SK-N-SH (cell line): ENCODE results near the gene PRR19. TPM values are rescaled to one million over a fixed set of nuclear protein-coding genes. Genes with fewer than 3 reads are reported as not detected.

ENCODE experiments used
- CTCF ChIA-PET: fragments of 300-600, 350-600 bp; formaldehyde crosslinking; extraction: SDS; loops from one replicate; lab custom pipeline; 2021; lab: Yijun Ruan, JAX
- POLR2A ChIA-PET: fragments of 350-600 bp; sonication (Branson Sonifier 250); formaldehyde crosslinking; extraction: SDS; loops from one replicate; lab custom pipeline; 2020; ENCODE audit warnings: antibody characterized with exemption, inconsistent platforms; lab: Yijun Ruan, JAX
- DNase-seq: peaks from one replicate; pipeline ENCODE4 v3.0.0; 2012
- H2AFZ ChIP-seq: fragments of 200-600 bp; sonication (generic); 2 replicates; pipeline ENCODE4 v1.8.1; 2016; ENCODE audit warnings: antibody characterized with exemption, mild to moderate bottlenecking, low read depth
- H3F3A ChIP-seq: fragments of 200-600 bp; sonication (generic); replicated peaks from 2 replicates; pipeline ENCODE3; 2016; ENCODE audit warnings: antibody characterized with exemption, mild to moderate bottlenecking; ENCODE audit not compliant: insufficient read depth
- H3K27ac ChIP-seq, 2 experiments: fragments of 200-500 bp in 1 of 2; fragments of 200-600 bp in 1 of 2; sonication (Bioruptor generic) in 1 of 2; sonication (generic), shearing (Covaris generic) in 1 of 2; 2 replicates each; pipeline versions ENCODE4 v1.5.1 to v1.6.1; 2014 to 2016; ENCODE audit warnings: low read depth in 2 of 2, inconsistent platforms in 1 of 2, low read length in 1 of 2, mild to moderate bottlenecking in 1 of 2, mixed read lengths in 1 of 2
- H3K27me3 ChIP-seq: fragments of 200-600 bp; sonication (generic), shearing (Covaris generic); 2 replicates; pipeline ENCODE4 v1.6.1; 2016; ENCODE audit warnings: mixed run types; ENCODE audit not compliant: insufficient read depth
- H3K36me3 ChIP-seq, 2 experiments: fragments of 200-500 bp in 1 of 2; fragments of 200-600 bp in 1 of 2; sonication (Bioruptor generic) in 1 of 2; sonication (generic) in 1 of 2; replicated peaks in 1 of 2; 2 replicates each; pipeline versions ENCODE3 to v1.5.1; 2014 to 2016; ENCODE audit warnings: low read length in 1 of 2, mild to moderate bottlenecking in 1 of 2; ENCODE audit not compliant: insufficient read depth in 2 of 2, control insufficient read depth in 1 of 2
- H3K4me1 ChIP-seq, 2 experiments: fragments of 200-500 bp in 1 of 2; fragments of 200-600 bp in 1 of 2; sonication (Bioruptor generic) in 1 of 2; sonication (generic), shearing (Covaris generic) in 1 of 2; 2 replicates each; pipeline versions ENCODE4 v1.5.1 to v1.6.1; 2014 to 2016; ENCODE audit warnings: low read depth in 1 of 2, low read length in 1 of 2, mixed run types in 1 of 2; ENCODE audit not compliant: insufficient read depth in 2 of 2, control insufficient read depth in 1 of 2
- H3K4me2 ChIP-seq: fragments of 200-600 bp; sonication (generic), shearing (Covaris generic); 2 replicates; pipeline ENCODE4 v1.6.1; 2017; ENCODE audit warnings: mixed run types
- H3K4me3 ChIP-seq, 2 experiments: fragments of 200-500 bp in 1 of 2; fragments of 200-600 bp in 1 of 2; sonication (Bioruptor generic) in 1 of 2; sonication (generic), shearing (Covaris generic) in 1 of 2; 2 replicates each; pipeline versions ENCODE4 v1.5.1 to v1.8.1; 2014 to 2016; ENCODE audit warnings: low read depth in 2 of 2, inconsistent platforms in 1 of 2, low read length in 1 of 2, mild to moderate bottlenecking in 1 of 2, mixed read lengths in 1 of 2, moderate library complexity in 1 of 2
- H3K79me2 ChIP-seq: fragments of 200-600 bp; sonication (generic); 2 replicates; pipeline ENCODE4 v1.8.1; 2017; ENCODE audit warnings: mild to moderate bottlenecking; ENCODE audit not compliant: insufficient read depth
- H3K9ac ChIP-seq: fragments of 200-600 bp; sonication (generic); 2 replicates; pipeline ENCODE4 v1.6.1; 2017; ENCODE audit warnings: mixed run types
- H3K9me2 ChIP-seq: fragments of 200-600 bp; sonication (generic); 2 replicates; pipeline ENCODE4 v1.6.1; 2017; ENCODE audit warnings: mixed run types
- H3K9me3 ChIP-seq: fragments of 200-600 bp; sonication (generic); 2 replicates; pipeline ENCODE4 v1.6.1; 2017; ENCODE audit warnings: mixed run types, mild to moderate bottlenecking, moderate library complexity
- H4K20me1 ChIP-seq: fragments of 200-600 bp; sonication (generic); 2 replicates; pipeline ENCODE4 v1.6.1; 2017; ENCODE audit warnings: mild to moderate bottlenecking, mixed run types; ENCODE audit not compliant: insufficient read depth
- CHD2 ChIP-seq: fragments of 150-350 bp; IDR thresholded peaks from 2 replicates; pipeline ENCODE4 v1.6.1; 2018; ENCODE audit warnings: low read length; ENCODE audit not compliant: partially characterized antibody
- CTCF ChIP-seq: fragments of 200-600 bp; sonication (generic); IDR thresholded peaks from 2 replicates; pipeline ENCODE4 v1.6.1; 2017; ENCODE audit warnings: antibody characterized with exemption, mild to moderate bottlenecking, moderate library complexity
- ELF1 ChIP-seq: IDR thresholded peaks from 2 replicates; pipeline ENCODE4 v1.4.0; 2012
- EP300 ChIP-seq, 2 experiments: IDR thresholded peaks; 2 replicates each; pipeline versions ENCODE4 v1.4.0 to v1.6.1; 2012; ENCODE audit warnings: borderline replicate concordance in 1 of 2, low read depth in 1 of 2, low read length in 1 of 2
- FOXJ3 ChIP-seq: sonication (generic); formaldehyde crosslinking; IDR thresholded peaks from 2 replicates; pipeline ENCODE4 v1.5.1; 2020; ENCODE audit warnings: mild to moderate bottlenecking, missing genetic modification reagents
- GATA2 ChIP-seq: sonication (generic); formaldehyde crosslinking; IDR thresholded peaks from 2 replicates; pipeline ENCODE4 v1.5.0; 2020; ENCODE audit warnings: mild to moderate bottlenecking, missing genetic modification reagents
- IRF3 ChIP-seq: fragments of 150-350 bp; IDR thresholded peaks from 2 replicates; pipeline ENCODE4 v1.6.1; 2016; ENCODE audit warnings: mild to moderate bottlenecking, low read depth, low read length
- MXI1 ChIP-seq: IDR thresholded peaks from 2 replicates; pipeline ENCODE4 v1.6.1; 2012; ENCODE audit warnings: mild to moderate bottlenecking, low read depth, low read length, improper control_type of control experiment
- NRF1 ChIP-seq: IDR thresholded peaks from 2 replicates; pipeline ENCODE4 v1.6.1; 2012; ENCODE audit warnings: low read depth, mild to moderate bottlenecking, low read length
- PBX3 ChIP-seq: IDR thresholded peaks from 2 replicates; pipeline ENCODE4; 2012
- POLR2AphosphoS5 ChIP-seq: IDR thresholded peaks from 2 replicates; pipeline ENCODE4 v1.6.1; 2012; ENCODE audit warnings: low read depth, low read length
- TAF1 ChIP-seq: IDR thresholded peaks from 2 replicates; pipeline ENCODE4 v1.6.1; 2012; ENCODE audit warnings: low read depth, mild to moderate bottlenecking, low read length, moderate library complexity, borderline replicate concordance
- WGBS: methylation state at CpG from one replicate; pipeline ENCODE4 v1.1.6; 2017; ENCODE audit warnings: low lambda C conversion rate; 5-methylcytosine and 5-hydroxymethylcytosine counted together
- polyA plus RNA-seq, 3 experiments: library from polyadenylated mRNA; depleted of rRNA; stranded (reverse); fragments of >200 nt; gene quantifications; 2 replicates each; pipeline ENCODE4 v1.2.3, GENCODE V29; 2012
- TF ChIP-seq, protein P1 (sequence below): IDR thresholded peaks from 2 replicates; pipeline ENCODE4 v1.4.0; 2012; ENCODE audit warnings: low read depth
- TF ChIP-seq, protein P2 (sequence below): IDR thresholded peaks from 2 replicates; pipeline ENCODE4 v1.6.1; 2012; ENCODE audit warnings: mild to moderate bottlenecking, low read depth, low read length, moderate library complexity

PRR19 gene
- polyA plus RNA-seq, 1 of the 3 experiments (the other 2 are of a cell fraction) = 1.3 TPM

DNA sequence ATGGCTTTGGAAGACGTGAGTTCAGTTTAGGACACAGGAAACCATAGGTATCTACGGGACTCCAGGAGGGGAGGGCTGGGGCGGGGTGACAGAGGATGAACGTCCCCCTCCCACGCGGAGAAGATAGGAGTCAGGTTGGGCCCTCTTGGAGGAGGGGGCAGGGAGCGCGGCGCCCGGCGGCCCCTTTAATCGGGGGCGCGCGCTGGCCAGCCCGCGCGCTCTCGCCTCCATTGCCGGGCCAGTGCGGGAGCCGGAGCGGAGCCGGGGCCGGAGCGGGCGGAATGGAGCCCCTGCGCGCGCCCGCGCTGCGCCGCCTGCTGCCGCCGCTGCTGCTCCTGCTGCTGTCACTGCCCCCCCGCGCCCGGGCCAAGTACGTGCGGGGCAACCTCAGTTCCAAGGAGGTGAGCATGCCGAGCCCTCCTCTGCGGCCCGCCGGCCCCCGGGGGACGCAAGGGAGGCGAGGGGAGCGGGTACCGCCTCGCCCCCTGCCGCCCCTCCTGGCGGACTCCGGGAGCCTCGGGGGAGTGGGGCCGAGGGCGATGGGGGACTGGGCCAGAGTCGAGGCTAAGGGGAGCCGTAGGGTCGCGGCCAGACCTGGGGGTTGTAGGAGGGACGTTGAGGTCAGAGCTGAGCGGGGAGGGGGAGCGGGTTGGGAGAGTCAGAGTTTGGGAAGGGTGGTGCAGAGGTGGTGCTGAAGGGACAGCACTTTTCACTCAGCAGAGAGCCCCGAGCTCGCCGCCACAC lies 11.3 kb downstream of the PRR19 start, which contains the start of gene TMEM145:
Gene TMEM145 (plus strand): TSS at position 214 of the 744 bp plus-strand sequence. CDS start 68 bp downstream, at position 282.
- peaks cover 0 to 14% of the 10 kb centered on the region in 2 experiments; a peak in 1 of 4 replicates for H3K4me1 ChIP-seq
- peak; percentile 52; the same call in 1 of the 2 replicates for TF ChIP-seq MXI1
- TF ChIP-seq, protein P1, sequence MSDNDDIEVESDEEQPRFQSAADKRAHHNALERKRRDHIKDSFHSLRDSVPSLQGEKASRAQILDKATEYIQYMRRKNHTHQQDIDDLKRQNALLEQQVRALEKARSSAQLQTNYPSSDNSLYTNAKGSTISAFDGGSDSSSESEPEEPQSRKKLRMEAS = no peak
- TF ChIP-seq FOXJ3 (CRISPR knock-in tag) = no peak
- peak; percentile 26; the same call in 1 of the 2 replicates for TF ChIP-seq CTCF
- TF ChIP-seq IRF3 = no peak
- TF ChIP-seq EP300 (IDR thresholded peaks at IDR 0.05; ENCODE audit: borderline replicate concordance in 1 of 2, low read depth in 1 of 2, low read length in 1 of 2) = no peak
- peak; percentile 45 for TF ChIP-seq NRF1
- TF ChIP-seq TAF1 = no peak
- TF ChIP-seq GATA2 (CRISPR knock-in tag) = no peak
- TF ChIP-seq PBX3 = no peak
- TF ChIP-seq, protein P2, sequence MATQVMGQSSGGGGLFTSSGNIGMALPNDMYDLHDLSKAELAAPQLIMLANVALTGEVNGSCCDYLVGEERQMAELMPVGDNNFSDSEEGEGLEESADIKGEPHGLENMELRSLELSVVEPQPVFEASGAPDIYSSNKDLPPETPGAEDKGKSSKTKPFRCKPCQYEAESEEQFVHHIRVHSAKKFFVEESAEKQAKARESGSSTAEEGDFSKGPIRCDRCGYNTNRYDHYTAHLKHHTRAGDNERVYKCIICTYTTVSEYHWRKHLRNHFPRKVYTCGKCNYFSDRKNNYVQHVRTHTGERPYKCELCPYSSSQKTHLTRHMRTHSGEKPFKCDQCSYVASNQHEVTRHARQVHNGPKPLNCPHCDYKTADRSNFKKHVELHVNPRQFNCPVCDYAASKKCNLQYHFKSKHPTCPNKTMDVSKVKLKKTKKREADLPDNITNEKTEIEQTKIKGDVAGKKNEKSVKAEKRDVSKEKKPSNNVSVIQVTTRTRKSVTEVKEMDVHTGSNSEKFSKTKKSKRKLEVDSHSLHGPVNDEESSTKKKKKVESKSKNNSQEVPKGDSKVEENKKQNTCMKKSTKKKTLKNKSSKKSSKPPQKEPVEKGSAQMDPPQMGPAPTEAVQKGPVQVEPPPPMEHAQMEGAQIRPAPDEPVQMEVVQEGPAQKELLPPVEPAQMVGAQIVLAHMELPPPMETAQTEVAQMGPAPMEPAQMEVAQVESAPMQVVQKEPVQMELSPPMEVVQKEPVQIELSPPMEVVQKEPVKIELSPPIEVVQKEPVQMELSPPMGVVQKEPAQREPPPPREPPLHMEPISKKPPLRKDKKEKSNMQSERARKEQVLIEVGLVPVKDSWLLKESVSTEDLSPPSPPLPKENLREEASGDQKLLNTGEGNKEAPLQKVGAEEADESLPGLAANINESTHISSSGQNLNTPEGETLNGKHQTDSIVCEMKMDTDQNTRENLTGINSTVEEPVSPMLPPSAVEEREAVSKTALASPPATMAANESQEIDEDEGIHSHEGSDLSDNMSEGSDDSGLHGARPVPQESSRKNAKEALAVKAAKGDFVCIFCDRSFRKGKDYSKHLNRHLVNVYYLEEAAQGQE = peak; percentile 93
- peak; percentile 34 for TF ChIP-seq CHD2
- TF ChIP-seq POLR2AphosphoS5 = no peak
- no peak for TF ChIP-seq ELF1
- H3K36me3 ChIP-seq = no peaks in the 10 kb centered on the region
- no peaks in the 10 kb centered on the region for H3K9me2 ChIP-seq
- no peaks in the 10 kb centered on the region for H3K27me3 ChIP-seq
- no peaks in the 10 kb centered on the region for H3F3A ChIP-seq
- ChIA-PET CTCF (interaction anchor here (1.1 to 1.5 kb wide), 5 partner anchors 10 to 74 kb away, joined by 3 to 8 read pairs (median 4); no protein-coding TSS in a partner anchor), POLR2A (no interaction called here)
- H3K9me3 ChIP-seq = no peaks in the 10 kb centered on the region
- H3K79me2 ChIP-seq = no peaks in the 10 kb centered on the region
- 8% methylated on average over 23 of the region's 67 CpGs for WGBS
- H4K20me1 ChIP-seq = no peaks in the 10 kb centered on the region
- peak; percentile 97 for DNase-seq
- no peak within 1 kb of the TSS; the same call in 1 of the 2 replicates for H3K9ac ChIP-seq
- H2AFZ ChIP-seq = peak within 1 kb of the TSS; percentile 90; the same call in 1 of the 2 replicates
- peak within 1 kb of the TSS in 1 of 2 experiments; percentile 43; a peak in 1 of 4 replicates for H3K27ac ChIP-seq
- peak within 1 kb of the TSS; percentile 55 to 68 for H3K4me3 ChIP-seq
- peak within 1 kb of the TSS; percentile 100 for H3K4me2 ChIP-seq
